Raji (cell line): ENCODE data around the gene PNLIPRP1.

ENCODE experiments used
- POLR2A ChIP-seq: IDR thresholded peaks from 2 replicates; pipeline ENCODE4 v1.6.1; 2011; ENCODE audit warnings: low read depth, low read length, control low read depth; ENCODE audit not compliant: insufficient read depth

Gene PNLIPRP1

GRCh38 chr10:116590590-116591444 is at the start of gene PNLIPRP1:
TSS of gene PNLIPRP1 (plus strand) at chr10:116590959. CDS start at chr10:116591130, 171 bp downstream.
- no peak for TF ChIP-seq POLR2A

GRCh38 chr10:116542007-116542677 is 48.6 kb upstream of the PNLIPRP1 start:
- no peak for TF ChIP-seq POLR2A

- TF ChIP-seq POLR2A: no peak
Observed at GRCh38 chr10:116545122-116545521, 45.6 kb upstream of the PNLIPRP1 start.

GRCh38 chr10:116545756-116546155 is 45.0 kb upstream of the PNLIPRP1 start, which contains the start of gene PNLIP:
TSS of gene PNLIP (plus strand) at chr10:116545931. CDS start at chr10:116546093, 162 bp downstream.
- no peak for TF ChIP-seq POLR2A

GRCh38 chr10:116548301-116548700 is 42.5 kb upstream of the PNLIPRP1 start:
- no peak for TF ChIP-seq POLR2A

GRCh38 chr10:116553378-116553980 is 37.3 kb upstream of the PNLIPRP1 start:
- TF ChIP-seq POLR2A: no peak

- TF ChIP-seq POLR2A: no peak
Observed at GRCh38 chr10:116554628-116555027, 36.1 kb upstream of the PNLIPRP1 start.

GRCh38 chr10:116555880-116556279 is 34.9 kb upstream of the PNLIPRP1 start:
- TF ChIP-seq POLR2A: no peak

- no peak for TF ChIP-seq POLR2A
Observed at GRCh38 chr10:116557305-116557880, 33.4 kb upstream of the PNLIPRP1 start.

- no peak for TF ChIP-seq POLR2A
Observed at GRCh38 chr10:116565534-116565933, 25.2 kb upstream of the PNLIPRP1 start.

- no peak for TF ChIP-seq POLR2A
Observed at GRCh38 chr10:116566932-116567331, 23.8 kb upstream of the PNLIPRP1 start.

- TF ChIP-seq POLR2A: no peak
Observed at GRCh38 chr10:116567335-116567734, 23.4 kb upstream of the PNLIPRP1 start.

- no peak for TF ChIP-seq POLR2A
Observed at GRCh38 chr10:116574797-116575196, 16.0 kb upstream of the PNLIPRP1 start.

- TF ChIP-seq POLR2A: no peak
Observed at GRCh38 chr10:116587878-116588591, 2.7 kb upstream of the PNLIPRP1 start.

- no peak for TF ChIP-seq POLR2A
Observed at GRCh38 chr10:116588995-116589394, 1.8 kb upstream of the PNLIPRP1 start.
